Activated naive CD4-positive, alpha-beta T cell treated with Interleukin-2 at 50 U/mL for 16 hours (primary cell): Measurements from ENCODE around the gene PYROXD2.
A peak's percentile ranks its signal among the peaks of the same experiment; 100 is the strongest.

ENCODE experiments used
- DNase-seq: peaks from one replicate; pipeline ENCODE4 v3.0.0-alpha.2; 2020

The PYROXD2 gene

DNA sequence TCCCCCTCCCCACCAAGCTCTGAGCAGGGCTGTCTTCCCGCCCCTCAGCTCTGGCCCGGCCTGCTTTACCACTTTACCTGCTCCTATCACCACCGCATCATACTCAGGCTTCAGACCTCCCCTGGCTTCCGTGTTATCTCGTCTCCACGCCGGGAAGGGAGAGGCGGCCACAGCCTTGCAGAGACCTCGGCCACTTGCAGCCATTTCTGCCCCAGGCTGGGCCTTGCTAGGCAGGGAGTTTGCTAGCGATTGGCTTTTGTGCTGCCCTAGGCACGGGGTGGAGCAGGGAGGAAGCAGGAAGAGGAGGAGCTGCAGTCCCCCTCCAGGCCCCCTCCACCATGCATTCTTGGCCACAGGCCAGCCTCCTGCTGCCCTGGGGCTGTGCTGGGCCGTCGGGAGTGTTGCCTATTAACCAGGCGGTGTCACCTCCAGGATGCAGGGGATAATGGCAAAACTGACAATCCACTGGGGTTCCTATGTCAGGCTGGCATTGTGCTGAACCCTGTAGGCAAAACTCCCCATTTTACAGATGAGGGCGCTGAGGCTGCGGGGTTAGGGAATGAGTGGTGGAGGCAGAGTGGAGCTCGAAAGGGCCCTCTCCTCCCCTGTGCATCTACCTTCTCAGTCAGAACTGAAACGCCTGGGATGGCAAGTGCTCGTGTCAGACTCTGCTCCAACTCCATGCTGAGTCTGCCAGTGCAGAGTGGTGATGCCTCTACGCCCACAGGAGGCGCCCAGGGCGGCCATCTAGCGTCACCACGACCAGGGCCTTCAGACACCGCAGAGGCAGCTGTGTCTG is at the start of gene PYROXD2:
Gene PYROXD2 (minus strand): TSS at position 251 of the 799 bp plus-strand sequence. CDS start 47 bp downstream, at position 204.
- peak; percentile 32 for DNase-seq

DNA sequence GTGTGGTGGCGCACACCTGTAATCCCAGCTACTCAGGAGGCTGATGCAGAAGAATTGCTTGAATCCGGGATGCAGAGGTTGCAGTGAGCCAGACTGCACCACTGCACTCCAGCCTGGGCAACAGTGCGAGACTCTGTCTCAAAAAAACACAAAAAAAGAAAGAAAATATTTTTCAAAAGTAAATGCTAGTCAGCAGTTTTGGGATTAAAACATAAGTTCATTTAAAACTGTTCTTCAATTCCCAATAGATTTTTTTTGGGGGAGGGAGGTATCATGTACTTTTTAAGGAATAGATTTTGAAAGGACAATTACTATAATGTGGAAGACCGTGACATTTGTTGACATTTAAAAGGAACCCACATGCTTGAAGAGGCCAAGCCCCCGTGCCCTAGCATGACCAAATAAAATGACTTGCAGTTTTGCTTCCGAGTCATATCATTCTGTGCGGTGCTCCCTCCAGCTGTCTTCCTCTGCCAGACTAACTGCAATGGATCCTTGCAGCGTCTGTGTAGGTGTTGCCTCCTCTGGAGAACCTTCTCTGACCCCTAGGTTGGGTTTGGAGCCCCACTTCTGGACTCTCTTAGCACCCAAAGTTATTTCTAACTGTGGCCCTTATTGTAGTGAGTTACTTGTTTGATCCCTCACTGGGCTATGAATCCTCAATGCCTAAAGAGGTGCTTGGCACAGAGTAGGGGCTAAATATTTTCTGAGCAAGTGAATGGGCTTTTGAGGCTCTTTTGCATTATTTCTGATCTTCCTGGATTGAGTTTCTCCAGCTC is 49.2 kb upstream of the PYROXD2 start:
- DNase-seq: no peak

GRCh38 chr10:98463016-98463415 is 48.0 kb upstream of the PYROXD2 start:
- DNase-seq: no peak

GRCh38 chr10:98461500-98461842 is 46.5 kb upstream of the PYROXD2 start:
- no peak for DNase-seq

- no peak for DNase-seq
Observed at GRCh38 chr10:98460837-98461499, 46.0 kb upstream of the PYROXD2 start.

DNA sequence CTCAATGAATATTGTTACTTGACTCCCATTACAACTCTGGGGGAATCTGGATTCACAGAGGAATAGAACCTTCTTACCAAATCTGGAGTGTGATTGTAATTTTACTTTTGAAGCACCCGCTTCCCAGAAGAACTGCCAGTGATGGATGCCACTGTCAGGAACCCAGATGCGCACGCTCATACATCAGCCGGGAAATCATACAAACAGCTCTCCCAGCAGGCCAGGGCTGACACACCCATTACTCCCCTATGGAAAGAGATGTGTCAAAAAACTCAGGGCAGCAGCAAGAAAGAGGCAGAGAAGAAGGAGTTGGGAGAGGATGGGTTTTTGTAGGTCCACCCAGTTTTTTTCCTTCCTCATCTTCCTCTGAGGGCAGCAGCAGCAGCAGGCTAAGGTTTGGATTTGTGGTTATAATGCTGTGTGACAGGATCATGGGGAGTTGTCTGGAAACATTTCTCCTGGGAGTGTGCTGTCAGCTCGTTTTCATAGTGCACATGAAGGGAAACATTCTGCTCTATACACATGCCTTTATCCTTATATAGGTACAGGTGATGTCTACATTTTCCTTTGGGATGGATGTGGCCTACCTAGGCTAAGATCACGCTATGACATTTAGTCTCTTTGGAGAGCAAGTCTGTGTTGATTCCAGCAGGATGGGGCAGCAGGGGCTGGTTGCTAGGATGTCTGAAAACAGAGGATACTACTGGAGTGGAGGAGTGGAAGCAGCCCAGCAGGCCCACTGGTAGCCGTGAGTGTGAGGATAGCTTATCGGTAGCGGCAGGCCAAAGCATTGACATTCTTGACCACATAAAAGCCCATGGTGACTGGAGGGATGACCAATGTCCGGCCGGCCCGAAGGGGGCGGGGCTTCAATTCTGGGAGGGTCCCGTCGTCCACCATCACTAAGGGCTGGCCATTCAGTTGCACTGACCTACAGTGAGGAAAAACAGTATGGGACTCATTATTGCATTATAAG is 44.1 kb upstream of the PYROXD2 start:
- DNase-seq: no peak

DNA sequence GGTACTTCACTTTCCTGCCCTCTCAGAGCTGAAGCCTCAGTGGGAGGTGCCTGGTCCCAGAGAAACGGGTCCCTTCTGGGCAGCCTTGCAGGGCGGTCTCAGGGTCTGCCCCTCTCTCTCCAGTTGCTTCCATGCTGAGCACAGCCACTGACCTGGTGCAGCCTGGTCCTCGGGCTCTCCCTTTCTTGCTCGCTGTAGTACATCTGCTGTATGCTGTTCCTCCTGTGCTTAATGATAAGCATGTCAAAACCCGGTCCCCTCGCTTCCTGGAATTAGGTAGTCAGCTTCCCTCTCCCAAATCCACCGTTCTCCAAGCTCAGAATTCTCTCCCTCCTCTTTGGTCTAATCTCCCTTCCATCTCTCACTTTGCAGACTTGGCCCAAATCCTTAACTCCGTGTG is 42.7 kb upstream of the PYROXD2 start:
- no peak for DNase-seq

DNA sequence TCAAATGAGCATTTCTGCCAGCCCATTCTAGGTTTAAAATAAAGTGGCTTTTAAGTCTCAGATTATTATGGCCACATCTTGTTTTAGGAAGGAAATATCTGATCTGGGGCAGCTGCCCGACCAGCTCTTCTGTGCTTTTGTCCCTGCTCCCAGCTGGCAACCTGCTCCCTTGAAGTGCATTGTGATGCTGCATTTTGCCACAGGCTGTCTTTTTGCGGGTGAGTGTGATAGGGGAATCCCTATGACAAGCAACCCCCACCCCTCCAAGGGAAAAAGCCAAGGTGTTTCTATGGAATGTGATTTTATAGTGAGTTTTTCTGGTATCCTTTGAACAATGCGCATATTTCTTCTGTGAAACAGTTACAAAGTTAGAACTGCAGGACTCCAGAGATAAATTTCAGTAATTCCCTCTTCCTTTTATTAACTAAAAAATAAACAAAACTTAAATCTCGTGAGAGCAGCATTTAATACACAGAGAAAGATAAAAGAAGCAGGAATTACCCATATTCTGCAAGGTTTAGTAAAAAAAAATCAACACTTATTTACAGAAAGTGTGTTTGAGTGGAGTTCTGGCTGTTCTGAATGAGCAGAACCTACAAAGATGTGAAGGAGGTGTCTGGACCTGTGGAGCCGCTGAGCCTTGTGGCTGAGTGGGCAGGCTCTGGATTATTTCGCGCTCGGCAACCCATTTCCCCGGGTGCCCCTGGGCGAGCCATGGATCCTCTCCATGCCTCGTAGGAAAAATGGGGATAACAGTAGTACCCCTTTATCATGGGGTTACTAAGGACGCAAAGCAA is 41.9 kb upstream of the PYROXD2 start:
- DNase-seq: no peak

DNA sequence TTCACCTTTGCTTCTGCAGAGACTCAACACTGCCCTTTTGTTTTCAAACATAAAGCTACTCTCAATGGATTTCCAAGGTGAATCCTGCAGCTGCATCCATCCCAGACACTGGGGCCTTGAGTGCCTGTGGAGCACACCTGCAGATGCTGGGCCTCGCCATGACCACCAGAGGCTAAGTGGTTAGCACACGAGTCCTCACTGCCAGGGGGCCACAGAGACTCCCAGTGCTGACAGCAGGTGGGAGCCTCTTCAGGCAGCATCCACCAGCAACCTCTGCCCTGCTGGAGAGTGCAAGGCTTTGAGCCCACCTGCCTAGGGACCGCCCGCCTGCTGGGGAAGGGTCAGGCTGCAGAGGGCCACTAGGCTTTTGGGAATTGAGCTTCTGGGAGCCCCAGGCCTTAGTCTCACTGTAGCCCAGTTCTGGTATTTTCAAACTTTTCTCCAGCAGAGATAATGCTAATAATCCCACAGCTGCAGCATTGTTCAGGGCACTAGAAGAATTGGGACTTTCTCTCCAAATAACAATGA is 41.1 kb upstream of the PYROXD2 start:
- no peak for DNase-seq

DNA sequence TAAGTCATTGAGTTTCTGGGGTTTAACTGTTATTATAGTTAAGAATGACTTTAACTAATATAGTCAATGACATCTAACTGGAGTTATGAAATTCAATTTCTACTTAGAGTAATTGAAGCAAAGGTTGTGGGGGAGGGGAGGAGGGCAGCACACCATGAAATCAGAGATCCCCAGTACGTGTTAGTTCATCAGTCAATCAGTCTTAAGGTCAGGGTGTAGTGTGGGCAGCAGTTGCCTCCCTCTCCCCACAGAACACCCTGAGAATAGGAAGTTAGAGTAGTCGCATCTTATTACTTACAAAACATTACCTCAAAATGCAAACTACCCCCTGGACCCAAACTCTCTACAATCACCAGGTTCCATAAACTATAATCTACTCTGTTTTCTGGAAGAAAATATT is 38.7 kb upstream of the PYROXD2 start:
- no peak for DNase-seq

DNA sequence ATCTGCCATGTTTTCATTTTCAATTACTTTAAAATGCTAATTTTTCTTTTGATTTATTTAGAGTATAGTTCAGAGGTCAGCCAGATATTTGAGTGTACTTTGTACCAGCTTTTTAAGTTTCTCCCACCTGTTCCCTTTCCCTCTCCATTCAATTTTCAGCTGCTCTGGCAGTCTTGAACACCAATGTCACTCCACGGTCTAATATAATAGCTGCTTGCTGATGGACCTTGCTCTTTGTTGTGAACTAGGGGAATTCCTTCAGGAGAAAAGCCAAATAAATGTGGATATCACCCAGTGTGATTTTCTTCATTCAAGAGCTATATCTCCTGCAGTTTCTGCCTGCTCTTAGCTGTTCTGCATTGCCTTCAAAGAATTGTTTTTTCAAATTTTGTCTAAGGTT is 35.6 kb upstream of the PYROXD2 start:
- DNase-seq: no peak

- no peak for DNase-seq
Observed at GRCh38 chr10:98449287-98449686, 34.3 kb upstream of the PYROXD2 start.

- peak; percentile 83 for DNase-seq
Observed at GRCh38 chr10:98446661-98447221, 31.8 kb upstream of the PYROXD2 start, which contains the start of gene HPS1. Gene HPS1 (minus strand): TSS chr10:98446935. CDS start chr10:98443240, 3,695 bp downstream.

DNA sequence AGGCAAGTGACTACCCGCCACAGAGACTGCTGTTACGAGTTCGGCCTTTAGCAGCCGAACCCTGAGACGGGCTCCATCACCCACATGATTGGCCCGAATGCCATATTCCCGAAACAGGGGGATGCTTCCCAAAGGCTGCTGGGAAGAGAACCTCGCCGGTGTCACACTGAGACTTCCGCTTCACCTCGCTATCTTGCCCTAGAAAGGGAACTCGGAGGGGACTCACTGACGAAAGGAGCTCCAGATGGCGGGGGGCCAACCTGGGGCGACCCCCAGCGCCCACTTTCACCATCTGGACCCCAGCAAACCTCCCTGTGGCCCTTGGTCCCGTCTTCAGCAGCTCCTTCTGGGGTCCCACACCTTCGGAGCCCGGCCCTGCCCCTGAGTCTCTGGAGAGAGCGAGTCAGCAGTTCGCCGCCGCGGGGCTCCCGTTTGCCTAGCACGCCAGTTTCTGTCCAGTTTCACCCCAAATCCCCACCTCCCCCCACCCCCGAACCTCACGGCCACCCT is 31.2 kb upstream of the PYROXD2 start:
- peak; percentile 48 for DNase-seq

GRCh38 chr10:98445200-98445812 is 30.3 kb upstream of the PYROXD2 start:
- no peak for DNase-seq

DNA sequence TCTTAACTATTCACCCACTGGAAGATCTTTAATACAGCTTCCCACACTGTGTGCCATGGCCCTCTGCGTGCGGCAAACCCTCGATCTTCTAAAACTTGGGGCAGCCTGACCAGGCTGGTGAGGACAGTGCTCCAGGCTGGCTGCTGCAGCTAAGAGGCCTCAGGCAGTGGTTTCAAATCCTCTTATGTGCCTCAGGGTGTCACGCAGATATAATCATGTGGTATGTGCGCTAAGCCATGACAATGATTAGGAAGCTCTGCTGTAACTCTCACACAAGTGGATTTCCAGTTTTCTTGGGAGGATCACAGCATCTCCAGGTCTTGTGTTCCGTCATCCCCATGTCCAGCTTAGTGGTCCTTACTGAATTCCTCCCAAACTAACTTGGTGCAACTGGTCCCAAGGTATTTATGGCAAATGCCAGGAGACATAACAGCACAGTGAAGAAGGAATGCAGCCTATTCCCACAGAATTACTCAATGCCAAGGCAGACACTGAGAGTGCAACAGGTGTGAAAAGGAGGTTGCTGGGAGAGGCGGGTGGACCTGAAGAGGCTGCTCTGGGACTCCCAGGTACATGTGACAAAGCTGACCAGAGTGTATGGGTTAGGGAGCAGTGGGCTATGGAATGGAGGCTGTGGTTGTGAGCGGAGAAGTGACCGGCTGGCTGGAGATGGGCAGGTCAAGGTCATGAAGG is 29.5 kb upstream of the PYROXD2 start:
- DNase-seq: no peak

DNA sequence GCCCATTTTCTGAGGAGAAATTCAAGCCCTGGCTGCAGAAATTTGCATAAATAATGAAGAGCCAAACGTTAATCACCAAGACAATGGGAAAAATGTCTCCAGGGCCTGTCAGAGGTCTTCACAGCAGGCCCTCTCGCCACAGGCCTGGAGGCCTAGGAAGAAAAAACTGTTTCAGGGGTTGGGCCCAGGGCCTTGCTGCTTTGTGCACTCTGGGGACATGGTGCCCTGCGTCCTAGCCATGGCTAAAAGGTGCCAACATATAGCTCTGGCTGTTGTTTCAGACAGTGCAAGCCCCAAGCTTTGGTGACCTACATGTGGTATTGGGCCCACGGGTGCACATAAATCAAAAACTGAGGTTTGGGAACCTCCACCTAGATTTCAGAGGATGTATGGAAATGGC is 23.7 kb upstream of the PYROXD2 start:
- DNase-seq: no peak

- no peak for DNase-seq
Observed at GRCh38 chr10:98436704-98437103, 21.7 kb upstream of the PYROXD2 start.

DNA sequence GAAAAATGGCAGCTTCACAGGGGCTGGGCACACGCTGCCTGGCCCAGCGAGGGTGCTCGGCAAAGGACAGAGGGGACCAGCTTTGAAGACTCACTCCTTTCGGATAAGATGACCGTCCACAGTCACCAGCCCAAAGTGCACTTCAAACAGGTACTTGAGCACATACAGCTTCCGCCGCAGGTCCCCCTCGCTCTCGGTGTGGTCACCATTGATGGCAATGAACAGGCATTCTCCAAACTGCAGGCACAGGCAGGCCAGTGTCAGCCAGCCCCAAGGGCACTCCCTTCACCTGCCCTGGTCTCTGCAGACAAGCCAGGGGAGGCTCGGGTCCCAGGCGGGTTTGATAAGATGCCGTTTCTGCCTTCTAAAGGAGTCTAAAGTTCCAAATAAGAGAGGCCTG is 20.2 kb upstream of the PYROXD2 start:
- no peak for DNase-seq
